ENCODE results near the gene SLC39A13.

SLC39A13 gene

DNA sequence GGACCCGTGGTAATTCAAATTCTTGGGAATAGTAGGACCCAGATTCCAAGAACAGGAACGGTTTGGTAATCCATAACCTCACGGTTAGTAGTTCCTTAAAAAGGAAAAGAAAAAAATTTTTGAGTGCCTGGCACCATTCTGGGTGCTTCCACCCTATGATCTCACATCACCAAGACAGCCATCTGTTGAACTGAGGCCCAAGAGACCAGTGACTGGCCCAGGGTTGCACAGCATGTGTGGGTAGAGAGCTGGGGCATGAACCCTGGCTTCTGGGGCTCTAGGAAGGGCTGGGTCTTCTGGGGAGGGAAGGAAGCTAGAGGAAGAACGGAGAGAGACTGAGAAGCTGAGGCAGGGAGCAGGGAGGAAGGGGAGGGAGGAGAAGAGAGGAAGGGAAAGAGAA, 25.3 kb upstream of the SLC39A13 start:
- TF ChIP-seq, protein P1, sequence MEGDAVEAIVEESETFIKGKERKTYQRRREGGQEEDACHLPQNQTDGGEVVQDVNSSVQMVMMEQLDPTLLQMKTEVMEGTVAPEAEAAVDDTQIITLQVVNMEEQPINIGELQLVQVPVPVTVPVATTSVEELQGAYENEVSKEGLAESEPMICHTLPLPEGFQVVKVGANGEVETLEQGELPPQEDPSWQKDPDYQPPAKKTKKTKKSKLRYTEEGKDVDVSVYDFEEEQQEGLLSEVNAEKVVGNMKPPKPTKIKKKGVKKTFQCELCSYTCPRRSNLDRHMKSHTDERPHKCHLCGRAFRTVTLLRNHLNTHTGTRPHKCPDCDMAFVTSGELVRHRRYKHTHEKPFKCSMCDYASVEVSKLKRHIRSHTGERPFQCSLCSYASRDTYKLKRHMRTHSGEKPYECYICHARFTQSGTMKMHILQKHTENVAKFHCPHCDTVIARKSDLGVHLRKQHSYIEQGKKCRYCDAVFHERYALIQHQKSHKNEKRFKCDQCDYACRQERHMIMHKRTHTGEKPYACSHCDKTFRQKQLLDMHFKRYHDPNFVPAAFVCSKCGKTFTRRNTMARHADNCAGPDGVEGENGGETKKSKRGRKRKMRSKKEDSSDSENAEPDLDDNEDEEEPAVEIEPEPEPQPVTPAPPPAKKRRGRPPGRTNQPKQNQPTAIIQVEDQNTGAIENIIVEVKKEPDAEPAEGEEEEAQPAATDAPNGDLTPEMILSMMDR (conservative IDR thresholded peaks at IDR 0.05; ENCODE audit: low read length): no peak
- DNase-seq (ENCODE audit: low read depth): no peak
- no peak overlapping the region for H3K4me3 ChIP-seq (ENCODE audit: low read length)

DNA sequence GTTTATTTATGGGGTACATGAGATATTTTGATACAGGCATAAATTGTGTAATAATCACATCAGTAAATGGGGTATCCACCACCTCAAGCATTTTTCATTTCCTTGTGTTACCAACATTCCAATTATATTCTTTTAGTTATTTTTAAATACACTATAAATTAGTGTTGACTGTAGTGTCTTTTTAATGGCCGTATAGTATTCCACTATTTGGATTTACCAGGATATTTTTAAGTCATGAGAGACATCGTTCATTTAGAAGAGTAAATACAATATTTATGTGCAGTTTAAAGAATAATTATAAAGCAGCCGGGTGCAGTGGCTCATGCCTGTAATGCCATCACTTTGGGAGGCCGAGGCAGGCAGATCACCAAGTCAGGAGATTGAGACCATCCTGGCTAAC, 23.9 kb upstream of the SLC39A13 start:
- no peak overlapping the region for H3K4me3 ChIP-seq (ENCODE audit: low read length)
- no peak for DNase-seq (ENCODE audit: low read depth)
- TF ChIP-seq, protein P1 (conservative IDR thresholded peaks at IDR 0.05; ENCODE audit: low read length): no peak

DNA sequence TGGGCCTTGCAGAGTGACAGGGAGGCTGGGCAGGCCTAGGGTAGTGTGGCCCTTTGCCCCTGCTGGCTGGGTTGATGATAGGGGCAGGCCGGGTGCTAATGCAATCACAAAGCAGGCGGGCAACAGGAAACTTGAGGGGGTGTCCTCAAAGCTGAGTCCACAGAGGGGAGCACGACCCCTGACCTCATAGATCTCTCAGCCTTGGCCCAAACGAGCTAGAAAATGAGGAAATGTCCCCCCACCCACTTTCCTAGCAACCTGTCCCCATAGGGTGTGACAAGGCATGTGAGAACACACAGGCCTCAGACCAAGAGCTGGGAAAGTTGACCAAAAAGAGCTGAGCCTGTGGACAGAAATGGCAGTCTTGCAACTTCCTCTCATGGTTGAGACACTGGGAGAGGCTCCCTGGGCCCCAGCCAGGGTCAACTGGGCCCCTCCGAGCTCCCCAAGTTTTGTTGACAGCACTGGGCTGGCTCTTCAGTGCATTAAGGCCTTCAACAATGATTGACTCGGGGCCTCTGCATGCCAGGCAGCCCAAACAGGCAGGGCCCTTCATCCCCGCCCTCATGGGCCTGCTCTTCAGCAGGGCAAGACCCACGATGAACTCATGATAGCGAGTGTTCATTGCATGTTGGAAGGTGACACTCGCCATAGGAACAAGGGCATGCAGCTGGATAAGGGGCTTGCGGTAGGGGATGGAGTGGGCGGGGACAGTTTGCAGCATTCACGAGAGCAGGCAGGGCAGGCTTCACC, 20.3 kb upstream of the SLC39A13 start:
- H3K4me3 ChIP-seq (ENCODE audit: low read length): no peak overlapping the region
- no peak for DNase-seq (ENCODE audit: low read depth)
- TF ChIP-seq, protein P1 (conservative IDR thresholded peaks at IDR 0.05; ENCODE audit: low read length): no peak

DNA sequence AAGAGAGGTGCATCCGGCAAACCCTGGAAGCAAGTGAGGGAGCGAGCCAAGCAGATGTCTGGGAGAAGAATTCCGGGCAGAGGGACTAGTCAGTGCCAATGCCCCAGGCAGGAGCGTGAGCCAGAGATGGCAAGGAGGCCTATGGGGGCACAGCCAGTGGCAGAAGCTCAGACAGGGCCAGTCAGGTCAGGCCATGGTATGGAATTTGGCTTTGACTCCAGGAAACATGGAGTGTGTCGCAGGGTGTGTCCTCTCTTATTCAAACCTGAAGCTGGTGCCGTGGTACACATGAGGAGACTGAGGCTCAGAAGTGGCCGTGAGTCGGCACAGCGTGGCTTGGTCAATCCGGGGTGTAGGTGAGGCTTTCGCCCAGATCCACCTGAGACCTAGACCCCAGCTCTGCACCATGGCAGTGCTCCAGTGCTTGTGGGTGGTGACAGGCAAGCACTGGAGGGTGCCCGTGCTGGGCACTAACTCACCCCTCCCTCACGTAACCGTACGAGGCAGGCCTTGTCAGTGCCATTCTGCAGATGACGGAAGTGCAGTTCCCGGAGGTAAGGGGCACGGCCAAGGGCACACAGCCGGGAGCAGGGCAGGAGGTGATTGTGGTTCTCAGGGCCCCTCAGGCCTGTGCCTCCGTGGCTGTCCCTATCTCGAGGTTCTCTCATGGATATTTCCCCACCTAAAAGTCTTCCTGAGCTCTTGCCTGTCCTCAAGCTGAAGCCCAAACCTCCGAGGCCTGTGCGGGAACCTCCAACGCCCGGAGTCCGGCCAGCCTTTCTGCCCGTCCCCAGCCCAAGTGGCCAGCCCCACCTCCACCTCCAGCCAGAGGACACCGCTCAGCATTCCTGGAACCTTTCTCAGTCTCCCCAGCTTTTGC, 19.5 kb upstream of the SLC39A13 start:
- DNase-seq (ENCODE audit: low read depth): no peak
- TF ChIP-seq, protein P1 (conservative IDR thresholded peaks at IDR 0.05; ENCODE audit: low read length): no peak
- H3K4me3 ChIP-seq (ENCODE audit: low read length): no peak overlapping the region

DNA sequence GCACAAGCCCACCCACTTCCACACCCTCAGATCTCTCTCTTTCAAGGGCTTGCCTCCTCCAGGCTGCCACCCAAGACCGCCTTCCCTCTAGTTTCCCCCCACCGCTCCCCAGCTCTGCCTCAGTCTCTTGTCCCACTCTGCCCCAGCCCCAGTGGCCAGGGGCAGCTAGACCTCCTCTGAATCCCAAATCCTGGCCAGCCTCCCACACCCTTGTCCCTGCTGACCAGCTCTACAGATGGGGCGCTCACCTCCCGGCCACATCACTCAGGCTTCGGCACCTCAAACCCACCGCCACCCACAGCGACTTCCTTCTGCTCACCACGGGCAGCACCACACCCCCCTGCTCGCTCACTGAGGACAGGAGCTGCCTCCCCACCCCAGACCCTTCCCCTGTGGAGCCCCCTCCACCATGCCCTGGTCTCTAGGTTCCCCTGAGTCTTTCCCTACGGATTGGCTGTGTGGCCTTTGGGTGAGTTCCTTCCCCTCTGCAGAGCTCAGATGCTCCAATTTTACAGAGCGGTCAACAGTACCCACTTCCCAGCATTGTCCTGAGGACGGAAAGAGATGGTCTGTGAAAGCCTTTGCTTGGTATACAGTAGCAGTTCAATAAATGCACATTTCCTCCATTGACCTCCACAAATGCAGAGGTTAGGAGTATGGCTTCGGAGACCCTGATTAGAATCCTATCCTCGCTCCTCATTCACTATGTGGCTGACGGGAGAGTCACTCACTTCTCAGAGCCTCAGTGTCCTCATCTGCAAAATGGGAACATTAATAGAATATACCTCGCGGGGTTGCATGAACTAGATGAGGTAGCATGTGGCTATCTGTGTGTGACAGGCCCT, 18.6 kb upstream of the SLC39A13 start:
- no peak for DNase-seq (ENCODE audit: low read depth)

DNA sequence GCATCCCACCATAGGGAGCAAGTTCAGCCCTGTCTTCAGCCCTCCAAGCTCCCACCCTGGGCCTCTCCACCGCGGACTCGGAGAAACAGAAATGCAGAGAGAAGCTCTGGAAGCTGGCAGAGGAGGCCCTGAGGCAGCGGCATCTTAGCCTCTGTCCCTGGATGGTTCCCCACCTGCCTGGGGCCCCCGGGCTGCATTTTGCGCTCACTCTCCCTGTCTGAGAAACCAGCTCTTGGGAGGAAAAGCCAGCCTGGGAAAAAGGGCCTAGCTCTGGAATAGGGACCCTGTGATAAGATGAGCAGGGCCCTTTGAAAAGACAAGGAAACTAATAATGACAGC, 18.0 kb upstream of the SLC39A13 start:
- no peak overlapping the region for H3K4me3 ChIP-seq (ENCODE audit: low read length)
- TF ChIP-seq, protein P1 (conservative IDR thresholded peaks at IDR 0.05; ENCODE audit: low read length): no peak
- DNase-seq (ENCODE audit: low read depth): no peak

More for the DNA sequence above, 18.6 kb upstream of the SLC39A13 start:
- TF ChIP-seq, protein P1 (conservative IDR thresholded peaks at IDR 0.05; ENCODE audit: low read length): no peak
- H3K4me3 ChIP-seq (ENCODE audit: low read length): no peak overlapping the region
